Stimulated activated CD8-positive, alpha-beta memory T cell treated with anti-CD3 and anti-CD28 coated beads, Interleukin-12 subunit alpha, Interleukin-12 subunit beta, amount 100 ng/mL, for 1 hour (primary cell): ENCODE results near the gene SUB1.
A peak's percentile ranks its signal among the peaks of the same experiment; 100 is the strongest.
"Not testable (repeated sequence)": the region's sequence is repeated elsewhere in the genome, so short reads cannot be mapped to it uniquely, and the experiment has no call there.

Experiments used
- DNase-seq: peaks from one replicate; pipeline ENCODE4 v3.0.0-alpha.2; 2020; ENCODE audit warnings: low read depth

The SUB1 gene

GRCh38 chr5:32585446-32586275 lies at the start of gene SUB1:
Gene SUB1, plus strand, starts transcription at chr5:32585557. Its CDS starts 2,956 bp downstream, at chr5:32588513.
- DNase-seq, result peak; percentile 95

- no peak for DNase-seq
These were observed 49.1 kb upstream of the SUB1 start for GRCh38 chr5:32536246-32536645.

- not testable (repeated sequence) for DNase-seq
These were observed 47.8 kb upstream of the SUB1 start for GRCh38 chr5:32537437-32538029.

GRCh38 chr5:32538031-32538547 lies 47.3 kb upstream of the SUB1 start:
- no peak for DNase-seq

DNA sequence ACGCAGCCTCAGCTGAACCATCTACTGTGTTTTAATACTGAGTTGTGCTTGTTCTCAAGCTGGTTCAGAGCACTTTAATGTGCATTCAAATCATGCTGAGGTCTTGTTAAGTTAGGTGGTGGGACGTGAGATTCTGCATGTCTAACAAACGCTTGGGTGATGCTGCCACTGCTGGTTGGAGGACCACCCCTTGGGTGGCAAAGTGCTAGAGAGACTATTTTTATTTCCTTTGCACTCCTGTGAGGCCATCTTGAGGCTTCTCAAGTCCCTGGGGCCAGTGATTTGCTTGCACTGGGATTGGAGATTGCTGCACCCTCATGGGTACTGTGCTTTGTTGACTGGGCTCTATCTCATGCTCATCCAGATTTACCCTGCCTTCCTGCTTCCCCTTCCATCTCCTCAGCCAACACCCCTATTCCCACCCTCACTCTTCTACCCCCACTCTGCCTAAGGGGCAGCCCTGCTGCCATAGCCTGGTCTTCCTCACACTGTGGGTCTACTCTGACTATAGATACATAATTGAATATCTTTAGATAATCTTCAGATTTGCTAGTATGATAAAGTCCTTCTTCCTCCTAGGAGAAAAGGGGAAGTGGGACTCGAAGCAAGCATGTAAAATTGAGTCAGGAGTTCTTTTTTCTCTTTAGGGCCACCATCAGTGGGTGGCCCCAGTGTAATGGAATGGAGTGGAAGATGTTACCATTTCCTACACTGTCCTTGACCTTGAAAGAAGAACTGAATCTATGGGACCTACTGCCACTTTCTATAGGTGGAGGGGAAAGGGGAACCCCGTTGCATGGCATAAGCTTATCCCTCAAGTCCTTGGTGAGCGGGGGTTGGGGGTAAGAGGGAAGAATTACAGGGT lies 45.1 kb upstream of the SUB1 start:
- DNase-seq, result no peak

- no peak for DNase-seq
These were observed 44.1 kb upstream of the SUB1 start for GRCh38 chr5:32541241-32541640.

DNA sequence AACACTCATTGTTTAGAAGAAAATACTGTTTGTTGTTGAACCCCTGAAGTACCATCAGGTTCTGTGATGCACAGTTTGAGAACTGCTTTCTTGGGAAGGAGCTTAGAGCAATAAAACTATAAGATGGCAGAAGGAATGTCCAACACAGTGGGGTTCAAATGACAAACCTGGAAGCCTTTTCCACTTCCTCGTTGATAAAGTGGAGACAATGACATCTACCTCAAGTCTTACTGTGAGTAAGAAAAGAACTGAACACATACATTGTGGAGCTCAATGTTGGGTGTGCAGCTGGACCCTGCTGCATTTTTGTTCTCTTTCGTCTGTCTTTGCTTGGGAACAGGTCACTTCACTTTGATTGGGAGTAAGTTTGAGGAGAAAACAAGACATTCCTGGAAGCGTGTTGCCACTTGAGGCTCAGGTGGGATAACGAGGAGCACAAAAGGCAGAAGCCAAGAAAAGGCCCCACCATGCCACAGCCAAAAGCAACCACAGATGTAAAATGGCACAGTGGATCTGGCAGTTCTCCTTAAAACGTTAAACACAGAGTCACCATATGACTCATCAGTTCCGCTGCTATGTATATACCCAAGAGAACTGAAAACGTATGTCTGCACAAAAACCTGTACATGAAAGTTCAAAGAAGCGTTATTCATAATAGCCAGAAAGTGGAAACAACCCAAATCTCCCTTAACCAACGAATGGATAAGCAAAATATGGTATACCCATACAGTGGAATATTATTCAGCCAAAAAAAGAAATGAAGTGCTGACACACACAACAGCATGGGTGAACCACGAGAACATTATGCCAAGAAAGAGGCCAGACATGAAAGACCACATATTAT lies 42.9 kb upstream of the SUB1 start:
- no peak for DNase-seq

GRCh38 chr5:32543291-32543690 lies 42.1 kb upstream of the SUB1 start:
- no peak for DNase-seq

DNA sequence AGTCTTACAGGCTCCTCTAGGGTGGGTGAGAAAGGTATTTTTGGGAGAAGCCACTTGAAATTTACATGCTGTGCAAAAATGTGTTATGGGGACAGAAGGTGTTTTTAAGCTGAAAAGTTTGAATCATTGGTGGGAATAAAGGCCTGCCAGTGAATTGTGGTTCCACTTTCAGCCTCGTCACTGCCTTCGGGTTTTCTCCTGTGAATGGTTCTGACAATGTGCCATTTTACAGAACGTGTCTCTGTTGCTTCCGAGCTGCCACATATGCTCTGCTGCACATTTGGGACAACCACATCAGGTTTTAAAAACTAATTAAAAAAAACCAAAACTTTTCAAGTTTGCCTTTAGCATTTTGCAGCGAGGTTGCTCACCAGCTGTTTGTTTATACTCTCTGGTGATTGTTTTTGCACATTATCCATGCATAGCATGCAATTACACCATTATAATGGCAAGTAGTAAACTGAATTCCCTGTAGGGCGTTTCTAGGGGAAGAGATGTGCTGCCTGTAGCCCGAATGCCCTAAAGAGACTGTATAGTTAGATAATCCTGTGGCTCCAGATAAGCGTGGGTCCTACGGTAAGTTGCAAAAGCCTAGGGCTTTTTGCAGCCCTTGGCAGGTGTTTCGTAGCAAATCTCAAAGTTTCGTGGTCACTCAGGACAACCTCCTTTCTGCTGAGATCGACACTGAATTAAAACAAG lies 40.1 kb upstream of the SUB1 start:
- DNase-seq, result no peak

- DNase-seq, result no peak
These were observed 34.2 kb upstream of the SUB1 start for GRCh38 chr5:32551194-32551593.

GRCh38 chr5:32551865-32552264 lies 33.5 kb upstream of the SUB1 start:
- DNase-seq, result no peak

DNA sequence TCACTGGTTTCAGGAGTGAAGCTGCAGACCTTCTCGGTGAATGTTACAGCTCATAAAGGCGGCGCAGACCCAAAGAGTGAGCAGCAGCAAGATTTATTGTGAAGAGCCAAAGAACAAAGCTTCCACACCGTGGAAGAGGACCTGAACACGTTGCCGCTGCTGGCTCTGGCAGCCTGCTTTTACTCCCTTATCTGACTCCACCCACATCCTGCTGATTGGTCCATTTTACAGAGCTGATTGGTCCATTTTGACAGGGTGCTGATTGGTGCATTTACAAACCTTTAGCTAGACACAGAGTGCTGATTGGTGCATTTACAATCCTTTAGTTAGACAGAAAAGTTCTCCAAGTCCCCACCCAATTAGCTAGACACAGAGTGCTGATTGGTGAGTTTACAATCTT lies 32.9 kb upstream of the SUB1 start:
- not testable (repeated sequence) for DNase-seq

GRCh38 chr5:32552936-32553335 lies 32.4 kb upstream of the SUB1 start:
- DNase-seq, result no peak

- DNase-seq, result not testable (repeated sequence)
These were observed 31.1 kb upstream of the SUB1 start for GRCh38 chr5:32554181-32554780.

GRCh38 chr5:32556543-32556942 lies 28.8 kb upstream of the SUB1 start:
- not testable (repeated sequence) for DNase-seq

DNA sequence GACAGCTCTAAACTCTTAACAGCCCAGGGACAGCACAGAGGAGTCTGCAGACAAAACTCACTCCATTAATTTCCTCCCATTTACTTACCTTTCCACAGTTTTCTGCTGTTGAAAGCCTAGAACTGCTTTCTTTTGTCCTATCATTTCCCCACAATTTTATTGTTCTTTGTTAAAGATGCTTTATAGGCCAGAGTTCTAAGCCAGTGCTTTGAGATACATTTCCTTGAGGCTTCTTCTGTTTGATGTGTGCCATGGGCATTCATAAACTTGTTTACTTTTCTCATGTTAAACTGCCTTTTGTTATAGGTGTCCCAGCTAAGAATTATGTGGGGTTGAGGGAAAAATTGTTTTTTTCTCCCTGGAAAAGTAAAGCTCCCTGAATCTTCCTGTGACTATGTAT lies 25.9 kb upstream of the SUB1 start:
- DNase-seq, result no peak

- DNase-seq, result no peak
These were observed 25.4 kb upstream of the SUB1 start for GRCh38 chr5:32559921-32560320.

GRCh38 chr5:32562056-32562455 lies 23.3 kb upstream of the SUB1 start:
- DNase-seq, result no peak

GRCh38 chr5:32562843-32563242 lies 22.5 kb upstream of the SUB1 start:
- DNase-seq, result no peak

GRCh38 chr5:32563614-32564013 lies 21.7 kb upstream of the SUB1 start:
- DNase-seq, result no peak
